Thyroid gland (tissue), 4 donors: Measurements from ENCODE around the gene SERPINB5. TPM values are rescaled to one million over a fixed set of nuclear protein-coding genes. Genes with fewer than 3 reads are reported as not detected.
A peak's percentile ranks its signal among the peaks of the same experiment; 100 is the strongest.

Experiments used
- DNase-seq, 2 donors: peaks; one replicate each; pipeline ENCODE4 v3.0.0-alpha.2; 2019
- H3K27ac ChIP-seq, 3 donors: fragments of 200-600 bp; sonication (generic); 1 replicate in 2 of 3; 2 replicates in 1 of 3; pipeline ENCODE4 v1.5.1; 2016 to 2019; ENCODE audit warnings: mild to moderate bottlenecking in 1 of 3, moderate library complexity in 1 of 3
- H3K27me3 ChIP-seq: fragments of 200-600 bp; sonication (generic); one replicate; pipeline ENCODE4 v1.5.1; 2019
- H3K36me3 ChIP-seq, 2 donors: fragments of 200-600 bp; sonication (generic); one replicate each; pipeline ENCODE4 v1.5.1; 2016 to 2019
- H3K4me1 ChIP-seq, 2 donors: fragments of 200-600 bp; sonication (generic); one replicate each; pipeline ENCODE4 v1.5.1; 2017 to 2019
- H3K4me3 ChIP-seq, 3 donors: fragments of 200-600 bp; sonication (generic); replicated peaks in 1 of 3; 1 replicate in 2 of 3; 2 replicates in 1 of 3; pipeline ENCODE4 v1.5.1; 2016; ENCODE audit warnings: mild to moderate bottlenecking in 1 of 3
- H3K9me3 ChIP-seq: fragments of 200-600 bp; sonication (generic); one replicate; pipeline ENCODE4 v1.5.1; 2017
- POLR2A ChIP-seq, 2 donors: fragments of 450-650 bp; IDR thresholded peaks; one replicate each; pipeline ENCODE4 v1.6.1; 2017; ENCODE audit warnings: antibody characterized with exemption in 2 of 2, mild to moderate bottlenecking in 2 of 2, moderate library complexity in 1 of 2
- WGBS, 2 donors: methylation state at CpG; one replicate each; pipeline ENCODE4 v1.1.5; 2017; 5-methylcytosine and 5-hydroxymethylcytosine counted together
- intact Hi-C: fragments of 100-400 bp; cut with DNase I; formaldehyde crosslinking; loops from one replicate; pipeline ENCODE4 v1.15.1; 2023
- total RNA-seq, 4 donors: library from RNA; depleted of rRNA; stranded (reverse); fragments of >200 nt; gene quantifications; one replicate each; pipeline ENCODE4 v1.2.3, GENCODE V29; 2016
- TF ChIP-seq, protein P1 (sequence below), 6 experiments: fragments of 200-600 bp in 3 of 6; fragments of 450-650 bp in 3 of 6; sonication (generic) in 3 of 6; IDR thresholded peaks; one replicate each; pipeline ENCODE4 v1.5.1; 2016 to 2019; ENCODE audit warnings: antibody characterized with exemption in 6 of 6, mild to moderate bottlenecking in 2 of 6, inconsistent platforms in 1 of 6, moderate library complexity in 1 of 6

SERPINB5 gene
- total RNA-seq, 4 donors from 2014 or later: not detected

- intact Hi-C loops: loop anchor here (5.0 kb wide), 1 partner anchor 332 kb away; no protein-coding TSS in a partner anchor
- Histone ChIP-seq H3K36me3 (no peaks in the 10 kb centered on the region), H3K4me3 (no peak overlapping the region), H3K27ac (no peak overlapping the region), H3K9me3 (no peaks in the 10 kb centered on the region), H3K27me3 (no peaks in the 10 kb centered on the region), H3K4me1 (no peaks in the 10 kb centered on the region)
- 75 to 80% methylated on average over 9 of the region's 9 CpGs for WGBS, 2 donors
- TF ChIP-seq, protein P1, sequence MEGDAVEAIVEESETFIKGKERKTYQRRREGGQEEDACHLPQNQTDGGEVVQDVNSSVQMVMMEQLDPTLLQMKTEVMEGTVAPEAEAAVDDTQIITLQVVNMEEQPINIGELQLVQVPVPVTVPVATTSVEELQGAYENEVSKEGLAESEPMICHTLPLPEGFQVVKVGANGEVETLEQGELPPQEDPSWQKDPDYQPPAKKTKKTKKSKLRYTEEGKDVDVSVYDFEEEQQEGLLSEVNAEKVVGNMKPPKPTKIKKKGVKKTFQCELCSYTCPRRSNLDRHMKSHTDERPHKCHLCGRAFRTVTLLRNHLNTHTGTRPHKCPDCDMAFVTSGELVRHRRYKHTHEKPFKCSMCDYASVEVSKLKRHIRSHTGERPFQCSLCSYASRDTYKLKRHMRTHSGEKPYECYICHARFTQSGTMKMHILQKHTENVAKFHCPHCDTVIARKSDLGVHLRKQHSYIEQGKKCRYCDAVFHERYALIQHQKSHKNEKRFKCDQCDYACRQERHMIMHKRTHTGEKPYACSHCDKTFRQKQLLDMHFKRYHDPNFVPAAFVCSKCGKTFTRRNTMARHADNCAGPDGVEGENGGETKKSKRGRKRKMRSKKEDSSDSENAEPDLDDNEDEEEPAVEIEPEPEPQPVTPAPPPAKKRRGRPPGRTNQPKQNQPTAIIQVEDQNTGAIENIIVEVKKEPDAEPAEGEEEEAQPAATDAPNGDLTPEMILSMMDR (IDR thresholded peaks at IDR 0.05): no peak
- TF ChIP-seq POLR2A (IDR thresholded peaks at IDR 0.05): no peak
- no peak for DNase-seq
Measured at GRCh38 chr18:63514888-63515678, 38.3 kb downstream of the SERPINB5 start.

DNA sequence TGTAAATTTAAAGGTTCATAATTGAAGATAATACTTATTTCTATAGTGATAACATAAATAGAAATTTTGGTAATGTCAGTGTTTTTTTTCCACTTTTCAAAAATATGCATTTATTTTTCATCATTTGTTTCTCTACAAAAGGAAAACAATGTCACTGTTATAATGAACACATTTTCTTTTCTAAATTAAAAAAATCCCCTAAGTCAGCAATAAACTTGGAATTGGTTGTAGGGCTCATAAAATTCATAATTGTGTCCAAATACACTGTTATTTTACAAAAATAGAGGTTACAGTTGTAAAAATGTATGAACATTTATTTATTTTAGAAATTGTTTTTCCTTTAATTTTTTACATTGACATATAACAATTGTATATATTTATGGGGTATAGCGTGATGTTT, 39.0 kb downstream of the SERPINB5 start:
- Histone ChIP-seq H3K27me3 (no peaks in the 10 kb centered on the region), H3K9me3 (no peaks in the 10 kb centered on the region), H3K36me3 (no peaks in the 10 kb centered on the region), H3K4me3 (no peak overlapping the region), H3K4me1 (no peaks in the 10 kb centered on the region), H3K27ac (no peak overlapping the region)
- 68 to 77% methylated on average over 1 of the region's 1 CpG for WGBS, 2 donors
- intact Hi-C loops: loop anchor here (5.0 kb wide), 1 partner anchor 332 kb away; no protein-coding TSS in a partner anchor
- DNase-seq: no peak
- no peak for TF ChIP-seq POLR2A (IDR thresholded peaks at IDR 0.05)
- TF ChIP-seq, protein P1 (IDR thresholded peaks at IDR 0.05): no peak

DNA sequence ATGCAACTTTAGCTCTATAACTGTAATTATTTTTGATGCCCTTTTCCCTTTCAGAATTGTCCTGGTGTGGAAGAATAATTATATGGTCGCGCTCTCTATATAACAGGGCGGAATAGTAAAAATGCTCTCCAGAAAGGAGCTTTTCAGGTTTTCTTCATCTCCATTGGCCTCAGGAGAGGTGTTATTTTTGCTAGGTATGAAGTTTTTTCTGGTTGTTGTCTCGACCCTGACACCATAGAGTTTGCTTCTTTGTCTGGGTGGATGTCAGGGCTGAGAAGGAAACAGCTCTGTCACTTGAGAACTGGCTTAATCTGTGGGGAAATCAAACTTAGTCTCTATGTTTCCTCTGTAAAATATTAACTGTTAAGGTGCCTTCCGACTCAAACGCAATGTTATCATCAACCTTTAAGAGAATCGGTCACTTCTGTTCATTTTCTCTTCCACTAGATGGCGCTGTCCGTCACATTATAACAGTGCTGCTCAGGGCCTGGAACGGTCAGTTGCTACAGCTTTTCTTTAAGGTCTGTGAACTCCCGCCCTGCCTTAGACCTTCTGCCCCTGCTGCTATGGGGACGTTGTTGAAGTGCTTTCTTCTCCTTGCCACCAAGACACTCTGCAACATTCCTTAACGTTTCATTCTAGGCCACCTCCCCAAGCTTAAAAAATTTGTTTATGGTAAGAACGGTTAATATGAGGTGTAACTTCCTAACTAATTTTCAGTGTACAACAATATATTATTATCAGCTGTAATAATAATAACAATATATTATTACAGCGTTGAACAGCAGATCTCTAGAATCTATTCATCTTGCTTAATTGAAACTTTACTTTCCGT, 41.6 kb downstream of the SERPINB5 start:
- H3K36me3 ChIP-seq: no peaks in the 10 kb centered on the region
- no peaks in the 10 kb centered on the region for H3K4me1 ChIP-seq
- no peaks in the 10 kb centered on the region for H3K27me3 ChIP-seq
- H3K27ac ChIP-seq: no peak overlapping the region
- DNase-seq: peak; percentile 49 to 57
- TF ChIP-seq POLR2A (IDR thresholded peaks at IDR 0.05): no peak
- TF ChIP-seq, protein P1 (IDR thresholded peaks at IDR 0.05): peak; percentile 43 to 77 (median 67)
- intact Hi-C loops: loop anchor here (5.0 kb wide), 1 partner anchor 329 kb away; no protein-coding TSS in a partner anchor
- no peaks in the 10 kb centered on the region for H3K9me3 ChIP-seq
- H3K4me3 ChIP-seq: no peak overlapping the region
- WGBS, 2 donors: 23 to 24% methylated on average over 16 of the region's 16 CpGs

GRCh38 chr18:63520053-63520685, 43.4 kb downstream of the SERPINB5 start:
- TF ChIP-seq, protein P1 (IDR thresholded peaks at IDR 0.05): no peak
- TF ChIP-seq POLR2A (IDR thresholded peaks at IDR 0.05): no peak
- H3K27ac ChIP-seq: no peak overlapping the region
- intact Hi-C loops: no loop called here
- no peaks in the 10 kb centered on the region for H3K36me3 ChIP-seq
- H3K4me3 ChIP-seq: no peak overlapping the region
- no peak for DNase-seq
- no peaks in the 10 kb centered on the region for H3K4me1 ChIP-seq
- no peaks in the 10 kb centered on the region for H3K9me3 ChIP-seq
- no peaks in the 10 kb centered on the region for H3K27me3 ChIP-seq
- 84 to 90% methylated on average over 3 of the region's 3 CpGs for WGBS, 2 donors
